ENCODE measurements around the gene KIAA0040.

Gene KIAA0040

DNA sequence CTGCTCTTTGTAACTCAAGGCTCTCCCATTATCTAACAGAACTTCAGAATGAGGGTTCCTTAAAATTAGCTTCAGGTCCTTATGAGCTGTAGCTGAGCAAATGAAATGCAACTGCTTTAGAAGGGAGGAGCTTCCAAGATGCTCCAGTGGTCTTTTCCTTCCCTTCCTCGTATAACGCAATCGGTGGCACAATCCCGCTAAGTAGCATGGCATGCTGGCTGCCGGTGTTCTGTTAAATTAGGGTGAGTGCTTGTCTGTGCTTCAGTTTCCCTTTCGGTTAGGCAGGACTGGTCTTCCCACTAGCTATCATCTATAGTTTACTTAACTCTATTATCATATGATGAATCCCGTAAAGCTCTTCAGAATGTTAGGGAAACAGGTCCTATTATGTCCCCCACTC lies 917 bp downstream of the KIAA0040 start:
- TF ChIP-seq POLR2A (IDR thresholded peaks at IDR 0.05; ENCODE audit: low read length) (no peak), GATA1 (IDR thresholded peaks at IDR 0.05; ENCODE audit: low read depth, low read length) (no peak)
- DNase-seq = peak; percentile 44 to 59

DNA sequence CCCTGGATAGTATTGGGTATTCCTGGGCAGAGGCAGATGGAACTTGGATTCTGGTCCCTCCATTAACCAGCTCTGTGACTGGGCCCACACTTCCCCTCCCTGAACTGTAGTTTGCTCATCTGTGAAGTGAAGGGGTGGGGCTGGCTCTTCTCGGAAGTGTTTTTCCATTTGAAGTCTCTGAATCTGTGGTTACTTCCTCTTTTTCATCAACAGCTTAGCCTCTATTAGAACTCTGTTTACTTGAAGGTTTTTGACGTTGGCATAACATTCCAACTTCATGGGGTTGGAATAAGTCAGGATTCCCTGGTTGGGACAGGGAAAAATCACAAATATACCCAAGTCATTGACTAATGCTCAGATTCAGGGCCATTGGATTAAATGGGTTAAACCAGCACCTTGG lies 3.6 kb downstream of the KIAA0040 start:
- no peak for TF ChIP-seq GATA1 (IDR thresholded peaks at IDR 0.05; ENCODE audit: low read depth, low read length)
- TF ChIP-seq POLR2A (IDR thresholded peaks at IDR 0.05; ENCODE audit: low read length) = no peak
- DNase-seq = peak; percentile 56 to 70

DNA sequence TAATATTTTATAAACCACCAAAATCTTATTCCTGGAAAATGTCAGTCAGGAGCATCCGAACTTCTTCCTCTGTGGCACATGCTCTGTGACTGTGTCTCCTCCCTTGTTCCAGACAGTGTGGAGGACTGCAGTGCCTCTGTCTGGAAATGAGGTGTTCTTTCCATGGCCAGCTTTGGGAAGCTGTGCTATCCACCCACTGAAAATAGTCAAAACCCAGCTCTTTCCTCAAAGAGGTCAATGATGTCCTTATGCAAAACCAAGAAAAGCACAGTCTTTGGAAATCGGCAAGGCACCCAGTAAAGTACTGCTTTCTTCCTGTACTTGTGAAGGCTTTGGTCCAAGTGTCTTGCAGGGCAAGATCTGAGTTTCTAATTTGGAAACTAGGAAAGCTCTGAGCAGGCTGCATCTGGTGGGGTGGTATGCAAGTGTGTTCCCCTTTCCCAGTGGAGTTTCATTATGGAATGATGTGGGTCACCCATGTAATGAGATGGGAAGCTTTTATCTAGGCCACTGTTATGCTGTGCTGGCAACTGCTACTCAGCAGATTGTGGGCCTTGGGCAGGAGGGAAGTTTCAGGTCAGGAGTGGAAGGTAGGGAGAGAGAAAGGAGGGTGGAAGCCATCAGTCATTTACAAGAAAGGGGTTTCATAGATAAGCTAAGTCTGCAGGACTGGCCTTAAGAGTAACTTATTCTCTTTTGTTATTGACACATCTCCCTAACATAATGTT lies 6.0 kb downstream of the KIAA0040 start:
- no peak for TF ChIP-seq GATA1 (IDR thresholded peaks at IDR 0.05; ENCODE audit: low read depth, low read length)
- TF ChIP-seq POLR2A (IDR thresholded peaks at IDR 0.05; ENCODE audit: low read length) = no peak
- DNase-seq = peak; percentile 7 to 10

DNA sequence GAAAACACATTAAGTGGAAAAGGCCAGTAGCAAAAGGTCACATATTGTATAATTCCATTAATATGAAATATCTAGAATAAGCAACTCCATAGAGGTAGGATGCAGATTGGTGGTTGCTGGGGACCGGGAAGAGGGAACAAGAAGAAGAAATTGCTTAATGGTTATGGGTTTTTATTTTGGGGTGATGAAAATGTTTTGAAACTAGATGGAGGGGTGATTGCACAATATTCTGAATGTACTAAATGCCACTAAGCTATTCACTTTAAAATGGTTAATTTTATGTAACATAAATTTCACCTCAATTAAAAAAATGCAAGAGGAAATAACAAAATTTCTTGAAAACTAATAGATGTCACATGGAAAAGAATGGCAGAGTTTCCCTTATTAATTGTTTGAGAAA lies 6.7 kb downstream of the KIAA0040 start:
- TF ChIP-seq GATA1 (IDR thresholded peaks at IDR 0.05; ENCODE audit: low read depth, low read length) = no peak
- TF ChIP-seq POLR2A (IDR thresholded peaks at IDR 0.05; ENCODE audit: low read length) = no peak
- peak in 1 of 2 experiments; percentile 18 for DNase-seq

DNA sequence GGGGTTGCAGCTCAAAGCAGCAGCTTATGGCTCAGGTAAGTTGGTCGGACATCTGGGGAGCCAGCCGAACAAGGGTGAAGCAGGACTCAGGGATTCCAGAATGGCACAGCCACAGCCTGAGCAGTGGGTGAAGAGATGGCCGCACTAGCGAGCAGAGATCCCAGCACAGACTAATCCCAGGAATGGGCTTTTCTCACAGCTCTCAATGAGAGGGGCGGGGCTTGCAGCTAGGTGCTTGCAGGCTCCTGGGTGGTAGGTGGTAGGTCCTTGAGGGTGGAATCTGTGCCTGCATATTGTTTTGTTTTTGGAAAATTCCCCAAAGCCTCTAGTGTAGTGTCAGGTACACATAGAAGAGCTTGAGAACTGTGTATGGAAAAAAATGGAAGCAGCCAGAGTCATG lies 9.0 kb downstream of the KIAA0040 start:
- DNase-seq = no peak
- TF ChIP-seq GATA1 (IDR thresholded peaks at IDR 0.05; ENCODE audit: low read depth, low read length) = no peak
- TF ChIP-seq POLR2A (IDR thresholded peaks at IDR 0.05; ENCODE audit: low read length) = no peak

DNA sequence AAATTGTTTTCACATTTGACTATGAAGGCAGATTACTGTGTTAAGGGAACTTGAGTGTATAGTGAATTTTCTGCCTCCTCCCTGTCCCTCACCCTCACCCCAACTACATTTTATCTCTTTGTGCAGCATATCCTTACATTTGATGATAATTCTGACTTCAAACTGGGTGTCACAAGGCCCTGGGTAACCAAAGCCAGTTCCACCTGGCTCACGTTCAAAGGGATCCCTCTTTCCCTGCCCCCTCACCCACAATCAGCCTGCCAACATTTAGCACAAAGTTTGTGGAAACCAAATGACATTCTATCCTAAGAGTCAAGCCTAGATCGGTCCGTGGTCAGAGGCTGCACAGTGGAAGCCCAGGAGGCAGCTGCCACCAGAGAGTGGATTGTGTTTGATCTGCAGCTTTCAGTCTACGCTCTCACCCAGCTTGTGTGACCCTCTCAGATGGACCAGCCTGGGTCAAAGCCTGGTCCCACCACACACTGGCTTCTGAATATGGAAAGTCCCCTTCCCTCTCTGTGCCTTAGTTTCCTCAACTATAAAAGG lies 10.3 kb downstream of the KIAA0040 start:
- DNase-seq = peak; percentile 68 to 87
- no peak for TF ChIP-seq POLR2A (IDR thresholded peaks at IDR 0.05; ENCODE audit: low read length)
- TF ChIP-seq GATA1 (IDR thresholded peaks at IDR 0.05; ENCODE audit: low read depth, low read length) = no peak

DNA sequence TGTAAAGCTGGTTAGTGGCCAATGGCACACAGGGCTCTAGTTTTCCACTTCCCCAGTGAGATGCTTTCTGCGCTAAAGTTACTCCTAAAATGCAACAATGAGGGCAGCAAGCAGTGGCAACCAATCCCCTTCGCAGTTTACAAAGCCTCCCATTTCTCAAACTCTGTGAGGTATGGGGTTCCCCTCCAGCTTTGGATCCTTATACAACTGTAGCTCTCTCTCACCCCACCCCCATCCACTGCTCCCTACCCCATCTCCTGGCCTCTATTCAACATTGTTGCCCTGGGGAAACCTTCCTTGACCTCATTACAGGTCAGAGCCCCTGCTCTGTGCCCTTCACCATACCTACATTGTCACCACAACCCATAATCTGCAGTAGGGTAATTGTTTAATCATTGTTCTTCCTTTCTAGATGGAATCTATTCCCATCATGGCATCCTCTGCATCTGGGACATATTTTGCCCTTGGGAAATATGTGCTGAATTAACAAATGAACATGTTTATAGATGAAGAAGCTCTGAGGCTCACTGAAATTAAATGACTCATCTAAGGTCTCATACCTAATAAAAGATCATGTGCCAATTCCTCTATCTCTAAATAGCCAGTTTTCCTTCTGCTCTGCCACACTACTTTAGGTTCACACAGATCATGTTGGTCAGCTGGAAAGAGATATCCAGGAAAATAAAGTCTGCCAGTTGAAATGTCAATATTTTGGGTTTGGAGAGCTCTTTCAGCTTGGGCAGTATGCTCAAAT lies 12.6 kb downstream of the KIAA0040 start:
- DNase-seq = peak; percentile 7 to 10
- TF ChIP-seq POLR2A (IDR thresholded peaks at IDR 0.05; ENCODE audit: low read length) (no peak), GATA1 (IDR thresholded peaks at IDR 0.05; ENCODE audit: low read depth, low read length) (no peak)

DNA sequence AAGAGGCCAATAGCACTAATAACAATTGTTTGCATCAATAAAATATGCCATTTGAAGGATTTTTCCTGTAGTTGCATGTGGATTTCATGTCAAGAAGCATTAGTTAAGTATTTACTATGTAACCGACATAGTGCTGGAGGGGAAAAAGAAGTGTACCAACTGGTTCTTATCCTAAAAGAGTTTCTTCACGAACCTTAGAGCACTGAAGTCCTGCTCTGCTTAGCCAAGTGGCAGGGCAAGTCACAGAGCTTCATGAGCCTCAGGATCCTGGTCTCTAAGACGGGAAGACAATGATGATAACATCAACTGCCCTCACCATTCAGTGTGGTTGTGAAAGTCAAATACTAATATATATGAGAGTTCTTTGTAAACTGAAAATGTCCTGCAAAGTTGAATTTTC lies 14.1 kb downstream of the KIAA0040 start:
- TF ChIP-seq GATA1 (IDR thresholded peaks at IDR 0.05; ENCODE audit: low read depth, low read length) = no peak
- TF ChIP-seq POLR2A (IDR thresholded peaks at IDR 0.05; ENCODE audit: low read length) = no peak

DNA sequence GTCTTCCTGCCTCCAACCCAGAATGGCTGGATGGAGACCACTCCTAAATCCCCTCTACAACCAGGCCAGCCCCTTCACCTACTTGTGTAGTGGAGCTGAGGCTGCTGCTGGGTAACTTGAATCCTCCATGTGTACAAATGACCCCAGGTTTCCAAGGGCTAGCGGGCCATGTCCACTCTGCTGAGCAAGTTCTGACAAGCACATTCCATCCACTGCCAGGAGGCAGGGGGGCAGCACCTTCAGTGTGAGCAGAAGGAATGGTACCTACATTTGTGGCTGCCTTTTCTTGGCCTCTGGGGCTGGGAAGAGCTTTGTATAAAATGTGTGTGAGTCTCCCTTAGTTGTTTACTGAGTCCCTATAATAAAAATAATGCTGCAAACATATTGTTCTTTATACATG lies 14.5 kb downstream of the KIAA0040 start:
- TF ChIP-seq POLR2A (IDR thresholded peaks at IDR 0.05; ENCODE audit: low read length) (no peak), GATA1 (IDR thresholded peaks at IDR 0.05; ENCODE audit: low read depth, low read length) (no peak)
- peak in 1 of 2 experiments; percentile 16 for DNase-seq

More for the DNA sequence above, 14.1 kb downstream of the KIAA0040 start:
- DNase-seq = peak; percentile 31 to 37

DNA sequence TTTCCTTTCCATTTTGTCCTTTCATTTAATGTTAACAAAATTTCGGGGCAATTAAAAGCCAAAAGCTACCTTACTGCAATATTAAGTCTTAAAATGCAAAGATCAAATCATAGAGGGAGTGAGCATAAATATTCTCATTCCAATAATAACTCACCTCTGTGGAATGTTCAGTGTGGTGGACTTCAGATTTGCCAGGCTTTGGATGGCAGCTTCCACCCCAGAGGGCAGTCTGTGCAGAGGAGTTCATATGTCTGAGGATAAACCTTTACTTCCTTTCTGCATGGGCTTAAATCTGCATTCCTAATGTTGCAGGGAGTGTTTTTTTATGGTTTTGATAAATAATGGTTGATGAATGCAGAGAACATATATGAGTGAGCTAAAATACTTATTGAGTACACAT lies 16.3 kb downstream of the KIAA0040 start:
- TF ChIP-seq POLR2A (IDR thresholded peaks at IDR 0.05; ENCODE audit: low read length) (no peak), GATA1 (IDR thresholded peaks at IDR 0.05; ENCODE audit: low read depth, low read length) (no peak)

DNA sequence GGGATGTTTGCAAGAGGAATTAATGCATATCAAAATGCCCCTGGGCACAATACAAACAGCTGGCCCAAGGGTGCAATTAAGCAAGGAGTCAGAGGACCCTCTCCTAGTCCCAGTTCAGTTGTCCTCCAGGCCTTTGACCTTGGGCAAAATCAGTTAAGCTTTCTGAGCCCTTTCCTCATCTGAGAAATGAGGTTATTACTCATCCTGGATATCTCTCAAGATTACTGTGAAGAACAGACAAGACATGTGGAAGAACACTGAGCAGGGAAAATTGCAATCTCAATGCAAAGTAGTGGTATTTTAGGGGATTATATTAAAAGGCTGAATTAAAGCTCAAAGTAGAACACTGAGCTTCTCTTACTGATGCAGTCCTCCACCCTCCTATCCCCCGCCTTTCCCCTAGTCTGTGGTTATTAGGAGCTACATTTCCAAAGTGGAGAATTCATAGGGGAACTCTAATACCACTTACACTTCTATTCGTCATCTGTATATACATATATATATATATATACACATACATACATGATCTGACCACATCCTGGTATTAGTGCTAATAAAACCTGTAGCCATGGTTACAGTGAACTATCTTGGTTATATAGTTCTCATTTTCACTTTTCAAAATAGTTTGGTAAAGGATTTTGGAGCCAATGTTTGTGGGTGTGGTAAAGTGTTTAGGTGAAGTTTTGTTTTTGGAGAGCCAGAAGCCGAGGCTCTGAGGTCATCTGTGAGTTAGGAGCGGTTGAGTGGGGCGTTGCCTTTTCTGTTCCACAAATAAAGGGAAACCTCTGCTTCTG lies 18.1 kb downstream of the KIAA0040 start:
- DNase-seq = peak; percentile 16 to 20
- TF ChIP-seq GATA1 (IDR thresholded peaks at IDR 0.05; ENCODE audit: low read depth, low read length) = no peak
- no peak for TF ChIP-seq POLR2A (IDR thresholded peaks at IDR 0.05; ENCODE audit: low read length)

More for the DNA sequence above, 16.3 kb downstream of the KIAA0040 start:
- peak in 1 of 2 experiments; percentile 7 for DNase-seq

DNA sequence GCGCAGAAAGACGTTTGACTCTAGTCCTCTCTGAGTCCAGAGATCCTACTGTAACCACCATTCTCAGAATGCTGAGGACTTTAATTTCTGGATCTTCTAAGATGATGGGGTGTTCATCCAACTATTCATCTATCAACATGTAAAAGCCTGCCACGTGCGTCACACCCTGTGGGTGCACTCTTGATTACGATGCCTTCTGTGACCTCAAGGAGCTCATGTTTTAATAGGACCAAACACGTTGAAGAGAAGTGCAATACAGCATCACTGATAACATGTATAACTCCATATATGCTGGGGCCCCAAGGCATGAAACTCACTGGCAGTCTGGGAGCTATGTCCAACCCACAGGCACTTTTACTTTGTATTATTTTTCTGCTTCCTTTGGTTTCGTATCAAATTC lies 19.0 kb downstream of the KIAA0040 start:
- TF ChIP-seq GATA1 (IDR thresholded peaks at IDR 0.05; ENCODE audit: low read depth, low read length) (no peak), POLR2A (IDR thresholded peaks at IDR 0.05; ENCODE audit: low read length) (no peak)
- DNase-seq = peak; percentile 67 to 86

DNA sequence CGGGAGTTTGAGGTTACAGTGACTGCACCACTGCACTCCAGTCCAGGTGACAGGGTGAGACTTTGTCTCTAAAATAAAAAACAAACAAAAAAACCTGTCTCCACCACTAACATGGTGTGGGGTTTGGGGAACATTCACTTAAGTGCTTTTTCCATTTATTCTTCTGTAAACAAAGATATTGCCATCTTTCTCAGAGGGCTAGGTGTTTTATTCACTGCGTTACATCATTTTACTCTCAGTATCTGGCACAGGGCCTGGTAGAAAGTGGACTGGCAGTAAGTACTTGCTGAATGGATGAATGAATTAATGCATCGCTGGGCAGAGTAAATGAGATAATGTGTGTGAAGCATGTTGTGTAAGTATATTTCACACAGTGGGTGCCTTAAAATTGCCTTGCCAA lies 20.1 kb downstream of the KIAA0040 start:
- TF ChIP-seq POLR2A (IDR thresholded peaks at IDR 0.05; ENCODE audit: low read length) (no peak), GATA1 (IDR thresholded peaks at IDR 0.05; ENCODE audit: low read depth, low read length) (no peak)
- DNase-seq = peak; percentile 27 to 43

Measured in erythroblast (primary cell).